Erythroblast (primary cell): ENCODE data around the gene GCC2.

ENCODE experiments used
- GATA1 ChIP-seq: IDR thresholded peaks from 2 replicates; pipeline ENCODE4 v1.6.1; 2011; ENCODE audit warnings: low read depth, mild to moderate bottlenecking, control low read depth, low read length, moderate library complexity
- POLR2A ChIP-seq: IDR thresholded peaks from 2 replicates; pipeline ENCODE4 v1.6.1; 2011; ENCODE audit warnings: mild to moderate bottlenecking, low read length

- TF ChIP-seq POLR2A = no peak
- no peak for TF ChIP-seq GATA1
Measured at GRCh38 chr2:108534584-108535356, 85.8 kb downstream of the GCC2 start.
